Stimulated activated CD8-positive, alpha-beta memory T cell treated with anti-CD3 and anti-CD28 coated beads, Interleukin-7, amount 100 ng/mL, for 1 hour (primary cell): ENCODE data around the gene GRID2.

ENCODE experiments used
- DNase-seq, 2 donors: peaks; one replicate each; pipeline ENCODE4 v3.0.0-alpha.2; 2020; ENCODE audit warnings: low read depth in 2 of 2

Gene GRID2

GRCh38 chr4:93407493-93408275 is 1103.9 kb downstream of the GRID2 start:
- no peak for DNase-seq

- no peak for DNase-seq
Measured at GRCh38 chr4:93409035-93409434, 1105.3 kb downstream of the GRID2 start.

DNA sequence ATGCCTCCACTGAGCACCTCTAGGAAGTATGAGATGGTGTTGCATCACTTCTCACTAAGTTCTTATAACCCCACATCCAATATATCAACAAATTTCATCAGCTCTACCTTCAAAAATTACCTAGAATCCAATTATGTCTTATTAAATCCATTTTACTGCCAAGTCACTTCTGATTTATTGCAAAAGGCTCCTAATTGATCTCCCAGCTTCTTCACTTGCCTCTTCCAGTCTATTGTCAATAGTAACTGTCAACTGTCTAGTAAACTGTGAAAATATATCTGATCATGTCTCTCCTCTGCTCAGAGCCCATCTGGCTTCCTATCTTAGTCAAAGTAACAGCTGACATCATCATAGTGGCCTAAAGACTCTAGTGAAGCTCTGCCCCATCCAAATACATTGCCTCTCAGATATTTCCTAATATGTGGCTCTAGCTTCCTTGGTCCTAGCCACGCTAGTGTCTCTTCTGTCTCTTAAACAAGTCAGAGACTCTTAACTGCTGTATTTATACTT is 1110.3 kb downstream of the GRID2 start:
- no peak for DNase-seq

DNA sequence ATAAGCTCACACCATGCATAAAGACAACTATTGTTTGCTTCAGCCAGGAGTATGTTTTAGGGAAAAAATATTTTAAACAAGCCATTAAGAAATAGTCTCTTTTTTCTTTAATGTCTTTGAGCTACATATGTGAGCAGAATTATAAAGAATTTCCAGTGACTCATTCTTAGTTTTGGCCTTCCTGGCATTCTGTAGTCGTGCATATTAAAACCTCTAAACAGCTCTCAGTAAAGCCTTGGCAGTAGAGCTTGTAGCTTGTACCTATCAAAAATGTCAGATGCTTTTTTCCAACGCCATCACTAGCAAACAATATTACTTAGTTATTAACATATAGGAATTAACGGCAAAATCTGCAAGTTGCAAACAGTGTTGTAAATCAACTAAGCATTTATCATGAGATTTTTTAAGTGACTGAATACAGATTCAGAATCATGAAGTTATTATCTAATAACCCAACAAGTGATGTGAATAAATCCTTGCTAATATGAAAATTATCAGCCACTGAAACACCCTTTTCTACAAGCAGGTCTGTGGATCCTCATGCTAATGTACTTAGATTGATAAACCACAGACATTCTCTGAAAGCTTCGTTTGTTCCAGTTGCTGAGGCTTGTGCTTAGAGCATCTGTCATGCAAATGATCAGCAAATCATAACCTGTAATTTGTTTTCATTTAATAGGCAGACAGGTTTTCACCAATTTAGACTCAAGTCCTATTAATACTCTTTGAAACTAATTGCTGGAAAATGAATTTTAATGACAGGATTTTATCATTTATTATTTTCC is 1112.8 kb downstream of the GRID2 start:
- no peak for DNase-seq

DNA sequence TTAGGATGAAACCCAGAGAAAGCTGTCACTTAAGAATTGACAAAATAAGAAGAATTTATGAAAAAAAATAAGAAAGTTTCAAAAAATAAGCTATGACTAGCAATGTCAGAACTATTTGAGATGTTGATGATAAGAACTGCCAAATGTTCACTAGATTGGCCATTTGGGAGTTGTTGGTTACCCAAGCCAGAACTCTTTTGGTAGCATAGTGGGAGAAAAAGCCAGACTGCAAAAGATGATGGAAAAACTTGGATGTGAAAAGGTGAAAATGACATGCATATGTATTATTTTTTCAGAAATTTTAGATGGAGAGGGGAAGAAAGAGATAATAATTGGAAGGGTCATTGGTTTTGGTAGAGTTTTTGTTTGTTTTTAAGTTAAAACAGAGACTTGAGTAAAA is 1127.6 kb downstream of the GRID2 start:
- DNase-seq = no peak

DNA sequence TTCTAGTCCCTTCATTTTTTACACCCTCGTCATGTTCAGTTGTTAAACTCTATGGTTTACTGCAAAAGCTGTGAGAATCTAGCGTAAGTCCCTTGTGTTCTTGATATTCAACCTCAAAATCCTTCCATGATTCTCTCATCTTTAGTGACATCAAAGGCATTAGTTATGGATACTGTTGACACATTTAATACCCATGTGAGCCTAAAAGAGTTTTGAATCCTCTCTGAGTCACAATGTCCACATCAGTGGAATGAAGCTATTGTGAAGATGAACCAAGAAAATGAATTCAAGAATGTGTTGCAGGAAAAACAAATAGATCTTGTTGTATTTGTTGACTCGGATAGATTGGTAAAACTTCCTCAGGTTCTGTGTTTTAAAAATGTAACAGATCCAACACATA is 1130.1 kb downstream of the GRID2 start:
- no peak for DNase-seq

GRCh38 chr4:93436000-93436626 is 1132.3 kb downstream of the GRID2 start:
- DNase-seq = no peak

- DNase-seq = no peak
Measured at GRCh38 chr4:93437991-93438390, 1134.2 kb downstream of the GRID2 start.

DNA sequence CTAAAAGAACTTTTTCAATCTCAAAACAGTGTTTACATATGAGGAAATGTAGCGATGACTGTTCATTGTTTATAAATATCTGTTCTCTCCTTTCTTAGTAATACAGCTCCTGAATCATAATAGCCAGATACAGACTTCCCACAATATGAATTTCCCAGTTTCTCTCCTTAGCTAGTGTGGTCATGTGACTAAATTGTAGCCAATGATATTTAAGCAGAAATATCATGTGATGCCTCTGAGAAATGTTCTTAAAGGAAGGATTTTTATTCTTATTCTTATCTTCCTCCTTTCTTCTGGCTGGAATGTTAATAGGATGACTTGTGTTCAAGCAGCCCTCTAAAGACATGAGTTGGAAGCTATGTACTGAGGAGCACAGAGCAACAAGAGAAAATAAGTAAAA is 1141.1 kb downstream of the GRID2 start:
- DNase-seq = no peak

GRCh38 chr4:93446038-93446437 is 1142.3 kb downstream of the GRID2 start:
- no peak for DNase-seq

DNA sequence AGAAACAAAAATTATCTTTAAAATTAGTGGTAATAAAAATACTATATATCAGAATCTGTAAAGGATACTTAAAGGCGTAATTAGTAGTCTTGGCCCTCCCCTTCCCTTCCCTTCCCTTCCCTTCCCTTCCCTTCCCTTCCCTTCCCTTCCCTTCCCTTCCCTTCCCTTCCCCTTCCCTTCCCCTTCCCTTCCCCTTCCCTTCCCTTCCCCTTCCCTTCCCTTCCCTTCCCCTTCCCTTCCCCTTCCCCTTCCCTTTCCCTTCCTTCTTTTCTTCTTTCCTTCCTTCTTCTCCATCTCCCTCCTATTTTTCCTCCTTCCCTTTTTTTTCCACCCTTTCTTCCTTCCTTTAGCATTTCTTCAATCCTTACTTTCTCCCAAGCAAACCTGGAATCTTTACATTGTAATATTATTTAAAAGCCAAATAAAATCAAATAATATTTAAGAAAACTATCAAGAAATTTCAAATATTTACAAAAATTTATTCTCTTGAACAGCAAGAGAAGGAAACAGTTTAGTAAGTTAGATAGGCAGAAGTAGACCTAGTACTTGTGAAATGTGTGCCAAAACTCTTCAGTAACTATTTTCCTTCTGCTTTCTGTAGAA is 1145.0 kb downstream of the GRID2 start:
- DNase-seq = no peak

DNA sequence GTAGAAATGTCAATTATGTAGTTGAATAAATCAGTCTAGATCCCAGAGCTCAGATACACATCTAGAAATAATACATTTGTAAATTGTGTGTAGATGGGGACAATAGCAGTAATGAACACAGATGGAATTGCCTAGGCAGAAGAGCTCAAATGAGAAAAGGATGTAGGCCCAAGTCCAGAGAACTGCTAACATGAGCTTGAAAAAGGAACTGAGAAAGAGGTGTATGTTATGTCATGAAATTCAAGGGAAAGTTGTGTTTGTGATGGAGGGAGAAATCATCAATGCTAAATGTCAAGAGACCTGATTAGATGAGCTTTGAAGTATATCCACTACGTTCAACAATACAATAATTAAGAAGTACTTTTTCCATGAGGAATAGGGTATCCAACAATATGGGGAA is 1148.2 kb downstream of the GRID2 start:
- DNase-seq = no peak

DNA sequence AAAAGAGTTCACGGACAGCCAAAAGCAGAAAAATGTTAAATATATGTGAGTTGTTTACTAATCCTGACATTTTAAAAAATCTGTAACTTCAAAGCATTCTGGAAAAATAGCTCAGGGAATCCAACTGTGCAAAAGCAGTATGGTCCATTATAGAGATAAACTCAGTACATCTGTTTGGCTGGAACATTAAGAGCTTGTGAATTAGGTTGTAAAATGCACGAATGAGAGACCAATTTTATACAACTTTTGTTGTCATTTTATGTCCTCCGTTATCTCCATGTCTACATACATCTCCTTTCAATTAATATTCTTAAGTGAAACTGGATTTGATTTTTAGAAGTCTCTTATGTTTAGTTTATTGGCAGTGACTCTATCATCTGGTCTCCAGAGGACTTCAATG is 1157.8 kb downstream of the GRID2 start:
- no peak for DNase-seq

GRCh38 chr4:93466446-93466845 is 1162.7 kb downstream of the GRID2 start:
- no peak for DNase-seq

GRCh38 chr4:93467484-93468155 is 1163.9 kb downstream of the GRID2 start:
- DNase-seq = no peak

- no peak for DNase-seq
Measured at GRCh38 chr4:93469560-93469959, 1165.8 kb downstream of the GRID2 start.

DNA sequence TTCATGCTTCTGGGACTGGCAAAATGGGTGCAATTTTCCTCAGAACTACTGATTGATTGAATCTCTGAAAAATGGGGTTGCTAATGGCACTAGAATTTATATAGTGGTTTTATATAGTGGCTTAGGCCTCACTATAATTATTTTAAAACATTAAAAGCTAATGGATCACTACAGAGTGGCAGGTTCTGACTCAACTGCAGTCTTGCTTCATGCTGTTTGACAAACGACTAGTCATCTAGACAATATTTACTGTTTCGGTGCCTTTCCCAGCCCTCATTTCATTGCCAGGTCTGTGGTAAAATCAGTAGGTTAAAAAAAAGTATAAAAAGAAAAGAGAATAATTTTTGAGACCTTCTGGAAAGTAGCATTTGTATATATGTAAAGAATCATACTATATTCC is 1172.0 kb downstream of the GRID2 start:
- no peak for DNase-seq

- DNase-seq = no peak
Measured at GRCh38 chr4:93478805-93479204, 1175.0 kb downstream of the GRID2 start.

DNA sequence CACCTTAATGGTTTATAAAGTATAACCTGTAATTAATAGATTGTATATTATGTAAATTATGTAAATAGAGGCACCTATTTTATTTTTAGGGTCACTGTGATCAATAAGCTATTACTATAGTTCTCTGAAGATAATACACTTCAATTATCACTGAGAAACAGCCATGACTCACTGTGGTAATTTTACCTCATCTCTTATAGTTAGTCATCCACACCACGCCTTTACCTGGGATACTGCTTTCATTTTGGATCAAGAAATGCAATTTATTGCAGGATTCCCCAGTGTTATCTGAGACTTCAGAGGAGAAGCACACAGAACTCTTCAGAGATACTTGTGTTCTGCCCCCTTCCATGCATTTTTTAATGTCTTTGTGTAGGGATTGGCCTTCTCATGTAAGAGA is 1176.7 kb downstream of the GRID2 start:
- DNase-seq = no peak

DNA sequence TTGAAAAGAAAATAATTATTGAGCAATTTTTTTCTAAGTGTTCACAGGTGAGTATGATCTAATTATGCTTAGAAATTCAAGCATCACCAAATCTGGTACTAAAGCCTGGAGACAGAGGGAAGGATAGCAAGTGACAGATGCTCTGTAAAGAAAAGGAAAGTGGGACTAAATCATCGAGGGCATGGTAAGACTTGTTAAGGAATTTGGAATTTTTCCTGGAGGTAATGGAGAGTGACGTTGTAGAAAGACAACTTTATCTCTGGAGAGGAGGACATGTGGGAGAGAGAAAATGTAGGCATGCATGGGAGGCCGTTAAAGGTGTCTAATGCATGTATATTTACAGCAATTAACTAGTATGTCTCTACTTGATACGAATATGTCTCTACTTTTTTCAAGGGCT is 1191.6 kb downstream of the GRID2 start:
- no peak for DNase-seq

GRCh38 chr4:93501244-93501643 is 1197.5 kb downstream of the GRID2 start:
- no peak for DNase-seq

DNA sequence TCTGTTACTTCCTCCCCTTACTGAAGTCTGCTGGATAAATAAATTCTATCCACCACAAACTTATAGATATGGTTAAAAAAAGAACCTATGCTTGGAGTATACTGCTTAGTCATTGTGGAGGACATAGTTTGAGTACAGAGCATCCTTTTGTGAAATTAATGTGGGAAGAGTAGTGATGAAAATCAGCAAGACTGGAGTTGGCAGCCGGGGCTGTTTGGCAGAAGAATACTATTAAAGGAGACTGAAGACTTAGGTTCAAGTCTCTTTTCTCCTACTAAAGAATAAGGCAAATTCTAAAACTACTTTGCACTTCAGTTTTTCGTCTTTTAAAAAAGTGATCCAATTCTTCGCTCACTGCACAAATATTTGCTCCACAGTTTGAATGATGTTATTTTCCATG is 1198.2 kb downstream of the GRID2 start:
- DNase-seq = no peak
